ENCODE results near the gene PWWP2A. TPM values are rescaled to one million over a fixed set of nuclear protein-coding genes. Genes with fewer than 3 reads are reported as not detected.

PWWP2A gene
- total and polyA plus RNA-seq, 2 of the 8 experiments (the other 6 are each of a cell fraction or from before 2014, with no cell fraction given) = 18.5 to 63.0 TPM

DNA sequence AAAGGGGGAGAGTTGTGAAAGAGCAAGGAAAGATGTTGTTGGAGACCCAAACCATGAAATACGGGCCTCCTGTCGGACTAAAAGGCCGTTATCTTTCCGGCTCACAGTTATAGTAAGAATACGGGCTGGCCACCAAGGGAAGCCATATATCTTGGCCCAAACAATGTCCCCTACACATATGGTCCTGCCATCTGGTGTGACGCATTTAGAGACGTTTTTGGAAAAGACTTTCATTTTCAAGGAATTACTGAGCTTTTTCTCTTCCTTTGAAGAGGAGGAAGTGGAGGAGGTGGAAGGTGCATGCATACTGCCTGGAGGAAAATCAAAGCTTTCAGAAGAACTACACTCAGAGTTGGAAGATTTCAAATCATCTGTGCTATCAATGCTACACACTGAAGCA lies 26.7 kb downstream of the PWWP2A start:
- no peaks in the 10 kb centered on the region for H3K4me1 ChIP-seq (replicated peaks in 1 of 4; ENCODE audit: control insufficient read depth in 3 of 4, insufficient read depth in 4 of 4, low read length in 3 of 4)
- no peak overlapping the region for H2BK15ac ChIP-seq (ENCODE audit: low read length)
- no peak overlapping the region for H3K14ac ChIP-seq (ENCODE audit: insufficient read length)
- H4K8ac ChIP-seq (ENCODE audit: extremely low read depth, insufficient read depth, low read length) = no peak overlapping the region
- peaks cover 2% of the 10 kb centered on the region; the same call in 1 of the 2 replicates for H3K79me1 ChIP-seq (ENCODE audit: low read depth, low read length)
- H3K27ac ChIP-seq (ENCODE audit: low read depth, low read length) = no peak overlapping the region
- H3K23me2 ChIP-seq (ENCODE audit: low read depth, low read length) = no peaks in the 10 kb centered on the region
- no peak for DNase-seq (ENCODE audit: low read depth in 1 of 2, low spot score in 2 of 2)
- no peak overlapping the region for H3K56ac ChIP-seq (replicated peaks; ENCODE audit: insufficient read length, low read depth, low read length)
- FAIRE-seq = no peak
- no peak overlapping the region for H4K91ac ChIP-seq (replicated peaks; ENCODE audit: insufficient read length, low read length)
- no peaks in the 10 kb centered on the region for H3K9me3 ChIP-seq (ENCODE audit: insufficient read depth in 2 of 2, low read depth in 1 of 2, low read length in 1 of 2)
- H2BK12ac ChIP-seq (ENCODE audit: low read depth, low read length) = no peak overlapping the region
- H3K36me3 ChIP-seq (ENCODE audit: control insufficient read depth in 2 of 4, insufficient read depth in 4 of 4, low read length in 3 of 4) = peaks cover 11 to 41% (median 20%) of the 10 kb centered on the region in 4 experiments
- H3K4me2 ChIP-seq (ENCODE audit: insufficient read depth in 1 of 2, low read depth in 2 of 2, low read length in 2 of 2) = no peak overlapping the region
- no peaks in the 10 kb centered on the region for H4K20me1 ChIP-seq (replicated peaks in 1 of 2; ENCODE audit: control insufficient read depth in 1 of 2, insufficient read depth in 2 of 2, low read length in 2 of 2)
- H2BK120ac ChIP-seq (replicated peaks; ENCODE audit: low read depth, low read length) = no peak overlapping the region
- H3K9ac ChIP-seq (replicated peaks in 1 of 4; ENCODE audit: extremely low read depth in 1 of 4, low read depth in 3 of 4, low read length in 3 of 4) = no peak overlapping the region
- H3K27me3 ChIP-seq (replicated peaks in 1 of 4; ENCODE audit: control insufficient read depth in 3 of 4, extremely low read depth in 1 of 4, insufficient read depth in 3 of 4, low read length in 3 of 4) = no peaks in the 10 kb centered on the region
- no peak overlapping the region for H2BK20ac ChIP-seq (ENCODE audit: low read length)
- no peak overlapping the region for H3K4me3 ChIP-seq (ENCODE audit: extremely low read depth in 1 of 4, insufficient read depth in 2 of 4, low read depth in 3 of 4, low read length in 4 of 4)
- no peak overlapping the region for H4K5ac ChIP-seq (ENCODE audit: insufficient read length, low read depth, low read length)
- H3K23ac ChIP-seq (ENCODE audit: insufficient read length) = no peak overlapping the region
- WGBS, 2 experiments (ENCODE audit: extremely low coverage in 1 of 2, insufficient coverage in 1 of 2, insufficient read length in 1 of 2, insufficient replicate concordance in 2 of 2, low coverage in 1 of 2, low lambda C conversion rate in 2 of 2, missing lambda C conversion rate in 1 of 2) = 93% methylated on average over 7 of the region's 7 CpGs; no CpG with 5 or more reads in 1 of the 2 experiments
- no peak for TF ChIP-seq ZNF274 (IDR thresholded peaks at IDR 0.05; ENCODE audit: borderline replicate concordance, extremely low read depth, low read length)
- no peak for TF ChIP-seq RBBP5 (IDR thresholded peaks at IDR 0.05; ENCODE audit: borderline replicate concordance, low read depth, low read length)
- peaks cover 0 to 33% of the 10 kb centered on the region in 2 experiments; a peak in 2 of 4 replicates for H3K79me2 ChIP-seq (ENCODE audit: control insufficient read depth in 1 of 2, insufficient read depth in 2 of 2, low read length in 2 of 2)
- no peak overlapping the region for H2BK5ac ChIP-seq (ENCODE audit: low read depth, low read length)
- H3K18ac ChIP-seq (ENCODE audit: extremely low read depth, low read length) = no peak overlapping the region
- H3K4ac ChIP-seq (replicated peaks; ENCODE audit: insufficient read length, low read depth, low read length) = no peak overlapping the region
- ChIA-PET CTCF (ENCODE audit: partially characterized antibody) (interaction anchor here (0.6 to 3.1 kb wide), 3 partner anchors 12 to 95 kb away, joined by 3 to 16 read pairs (median 4); no protein-coding TSS in a partner anchor), POLR2A (ENCODE audit: partially characterized antibody) (interaction anchor here (1.1 to 1.8 kb wide), 6 partner anchors 9 to 71 kb away, joined by 3 to 9 read pairs (median 5); no protein-coding TSS in a partner anchor)
- H2AK5ac ChIP-seq (ENCODE audit: low read depth, low read length) = no peak overlapping the region
- no peak overlapping the region for H2AFZ ChIP-seq (ENCODE audit: low read length)
